H7 (cell line): ENCODE data around the gene FAM120A. TPM values are rescaled to one million over a fixed set of nuclear protein-coding genes. Genes with fewer than 3 reads are reported as not detected.

ENCODE experiments used
- DNase-seq: peaks from one replicate; pipeline ENCODE4 v3.0.0; 2012
- H3K27me3 ChIP-seq: 2 replicates; pipeline ENCODE4 v1.6.0; 2011; ENCODE audit warnings: mild to moderate bottlenecking, low read length; ENCODE audit not compliant: control insufficient read depth, insufficient read depth
- H3K36me3 ChIP-seq: replicated peaks from 2 replicates; pipeline ENCODE4 v1.5.1; 2011; ENCODE audit warnings: low read length; ENCODE audit not compliant: control insufficient read depth, insufficient read depth
- H3K4me3 ChIP-seq: 2 replicates; pipeline ENCODE4 v1.5.1; 2011; ENCODE audit warnings: low read depth, mild to moderate bottlenecking, control low read depth, low read length, moderate library complexity; ENCODE audit not compliant: insufficient read depth
- total RNA-seq: library from RNA; depleted of rRNA; stranded (reverse); fragments of >200 nt; shearing (Covaris generic); gene quantifications from 2 replicates; pipeline ENCODE4 v1.2.3, GENCODE V29; 2014

FAM120A gene
- total RNA-seq, 1 experiment from 2014 or later, result 41.6 TPM

GRCh38 chr9:93576258-93577077, 125.0 kb downstream of the FAM120A start, which contains the start of gene PHF2:
Gene PHF2, plus strand, starts transcription at chr9:93576584. Its CDS starts 190 bp downstream, at chr9:93576774.
- peaks cover 1% of the 10 kb centered on the region; the same call in 1 of the 2 replicates for H3K27me3 ChIP-seq
- no peaks in the 10 kb centered on the region for H3K36me3 ChIP-seq
- DNase-seq, result peak; percentile 87
- H3K4me3 ChIP-seq, result peak within 1 kb of the TSS; percentile 59

GRCh38 chr9:93577078-93577974, 125.8 kb downstream of the FAM120A start:
- DNase-seq, result peak; percentile 82
- Histone ChIP-seq H3K27me3 (peaks cover 1% of the 10 kb centered on the region; the same call in 1 of the 2 replicates), H3K36me3 (no peaks in the 10 kb centered on the region), H3K4me3 (peak overlapping the region; percentile 59)

DNA sequence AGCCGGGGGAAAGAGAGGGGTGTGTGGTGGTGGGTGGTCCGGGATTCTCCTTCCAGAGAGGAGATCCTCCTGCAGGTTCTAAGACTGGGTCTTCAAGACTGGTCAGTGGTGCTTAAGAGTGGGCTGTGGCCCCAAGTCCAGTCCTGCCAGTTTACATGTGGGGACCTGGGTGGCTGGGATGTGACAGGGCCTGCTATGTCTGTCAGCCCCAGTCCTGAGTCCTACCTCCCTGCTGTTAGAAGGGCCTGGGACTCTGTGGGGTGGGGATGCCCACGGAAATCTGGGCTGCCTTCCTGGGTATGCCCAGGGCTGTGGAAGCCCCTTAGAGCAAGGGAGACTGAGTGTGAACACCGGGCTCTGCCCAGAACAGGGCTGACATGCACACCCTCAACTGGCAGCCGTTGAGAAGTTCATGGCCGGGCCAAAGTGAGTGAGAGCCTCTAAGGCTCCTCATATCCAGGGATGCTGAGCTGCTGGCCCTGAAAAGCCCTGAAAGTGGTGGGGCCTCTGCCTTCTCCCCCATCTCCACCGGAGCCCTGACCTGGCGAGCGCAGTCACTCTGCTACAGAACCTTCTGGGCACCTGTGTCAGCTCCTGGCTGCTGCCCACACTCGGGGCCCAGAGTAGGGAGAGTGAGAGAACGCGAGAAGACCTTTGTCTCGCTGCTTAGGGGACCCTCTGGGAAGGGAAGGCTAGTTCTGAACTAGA, 126.6 kb downstream of the FAM120A start:
- no peak for DNase-seq
- Histone ChIP-seq H3K36me3 (no peaks in the 10 kb centered on the region), H3K27me3 (peaks cover 1% of the 10 kb centered on the region; the same call in 1 of the 2 replicates), H3K4me3 (peak overlapping the region; percentile 59; the same call in 1 of the 2 replicates)

DNA sequence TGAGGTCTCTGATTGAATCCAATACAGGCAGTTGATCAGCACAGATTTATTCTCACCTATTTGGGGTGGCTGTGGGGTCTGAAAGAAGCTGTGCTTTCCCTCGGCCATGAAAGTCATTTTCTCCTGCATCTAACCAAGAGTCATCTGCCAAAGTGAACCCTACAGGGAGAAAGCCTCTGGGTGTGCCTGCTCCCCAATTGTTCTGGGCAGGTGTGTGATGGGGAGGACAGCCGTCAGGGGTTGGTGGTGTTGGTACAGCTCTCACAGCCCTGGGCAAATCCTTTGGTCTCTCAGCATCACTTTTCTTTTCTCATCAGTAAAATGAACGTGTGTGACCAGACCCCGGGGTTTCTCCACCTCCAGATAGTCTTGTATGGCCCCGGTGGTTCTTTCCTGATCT, 127.4 kb downstream of the FAM120A start:
- no peak overlapping the region for H3K4me3 ChIP-seq
- no peaks in the 10 kb centered on the region for H3K36me3 ChIP-seq
- H3K27me3 ChIP-seq, result peaks cover 1% of the 10 kb centered on the region; the same call in 1 of the 2 replicates
- DNase-seq, result no peak

DNA sequence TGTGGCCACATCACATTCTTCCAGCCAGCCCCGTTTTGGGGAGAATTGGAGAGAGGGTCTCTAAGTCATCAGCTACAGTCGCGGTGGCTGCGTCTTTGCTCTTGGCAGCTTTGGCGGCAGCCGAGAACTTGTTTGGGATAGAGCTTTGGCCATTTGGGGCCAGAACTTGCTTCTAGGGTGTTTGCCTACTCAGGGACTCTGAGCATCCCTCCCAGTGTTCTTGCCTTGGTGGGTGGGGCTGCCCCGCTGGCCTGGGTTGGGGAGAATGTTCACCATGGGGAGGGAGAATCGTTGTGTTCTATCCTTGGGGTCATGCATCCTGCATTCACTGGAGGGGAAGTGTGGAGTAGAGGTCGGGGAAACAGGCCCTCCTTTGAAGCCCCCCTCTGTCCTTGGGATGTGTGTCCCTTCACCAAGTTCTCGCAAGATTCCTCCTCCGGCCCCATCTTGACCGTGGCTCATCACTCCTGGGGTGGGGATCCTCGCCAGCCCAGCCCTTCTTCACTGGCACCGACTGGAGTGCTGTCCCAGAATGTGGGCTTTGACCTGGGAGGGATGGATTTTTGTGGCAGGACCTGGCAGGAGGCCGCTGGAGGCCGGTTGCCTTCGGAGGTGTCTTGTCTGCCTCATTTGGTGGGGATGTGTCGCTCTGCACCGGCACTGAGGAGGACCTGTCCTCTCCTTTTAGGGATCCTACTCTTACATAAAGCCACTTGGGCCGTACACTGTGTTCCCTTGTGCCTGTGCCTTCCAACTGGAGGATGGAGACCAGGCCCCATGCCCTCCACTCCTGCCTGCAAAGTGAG, 128.4 kb downstream of the FAM120A start:
- Histone ChIP-seq H3K36me3 (no peaks in the 10 kb centered on the region), H3K27me3 (peaks cover 1% of the 10 kb centered on the region; the same call in 1 of the 2 replicates), H3K4me3 (no peak overlapping the region)
- DNase-seq, result no peak

- no peaks in the 10 kb centered on the region for H3K36me3 ChIP-seq
- H3K4me3 ChIP-seq, result no peak overlapping the region
- no peak for DNase-seq
- H3K27me3 ChIP-seq, result peaks cover 1% of the 10 kb centered on the region; the same call in 1 of the 2 replicates
Observed at GRCh38 chr9:93580654-93581380, 129.3 kb downstream of the FAM120A start.

DNA sequence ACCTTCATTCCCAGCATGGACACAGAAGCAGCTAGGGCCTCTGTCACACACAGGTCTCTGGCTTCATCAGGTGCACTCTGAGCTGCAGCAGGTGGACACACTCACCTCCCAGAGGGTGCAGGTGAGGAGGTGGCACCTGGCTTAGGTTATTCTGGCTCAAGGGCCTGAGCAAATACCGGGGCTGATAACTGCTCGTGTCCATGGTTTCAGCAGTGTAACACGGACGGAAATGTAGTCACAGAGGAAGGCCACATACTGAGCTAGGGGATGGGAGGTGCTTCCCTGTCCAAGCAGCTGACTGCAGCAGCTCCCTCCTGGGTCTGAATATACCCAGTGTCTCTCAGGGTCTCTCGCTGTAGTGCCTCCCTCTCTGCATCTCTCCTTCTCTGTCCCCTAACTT, 130.6 kb downstream of the FAM120A start:
- Histone ChIP-seq H3K27me3 (peaks cover 1% of the 10 kb centered on the region; the same call in 1 of the 2 replicates), H3K36me3 (no peaks in the 10 kb centered on the region), H3K4me3 (no peak overlapping the region)
- no peak for DNase-seq

- no peak for DNase-seq
- Histone ChIP-seq H3K4me3 (no peak overlapping the region), H3K36me3 (no peaks in the 10 kb centered on the region), H3K27me3 (no peaks in the 10 kb centered on the region)
Observed at GRCh38 chr9:93582550-93582949, 131.1 kb downstream of the FAM120A start.

DNA sequence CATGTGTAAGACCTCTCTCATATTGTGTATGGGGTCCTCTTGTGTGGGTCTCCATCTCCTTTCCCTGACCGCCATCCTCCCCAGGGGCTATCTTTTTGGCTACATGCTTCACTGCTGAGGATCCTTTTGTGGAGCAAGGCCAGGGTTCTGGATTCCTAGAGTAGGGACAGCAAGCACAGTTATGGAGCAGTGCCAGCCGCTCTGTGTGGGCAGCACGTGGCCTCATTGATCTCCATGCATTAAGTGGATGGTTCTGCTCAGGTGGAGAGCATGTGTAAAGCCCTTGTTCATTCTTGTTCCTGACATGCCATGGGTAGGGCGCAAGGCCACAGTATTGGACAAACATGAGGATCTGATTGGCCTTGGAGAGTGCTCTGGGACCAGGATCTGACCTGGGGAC, 133.8 kb downstream of the FAM120A start:
- Histone ChIP-seq H3K27me3 (no peaks in the 10 kb centered on the region), H3K36me3 (no peaks in the 10 kb centered on the region), H3K4me3 (no peak overlapping the region)
- DNase-seq, result peak; percentile 13

DNA sequence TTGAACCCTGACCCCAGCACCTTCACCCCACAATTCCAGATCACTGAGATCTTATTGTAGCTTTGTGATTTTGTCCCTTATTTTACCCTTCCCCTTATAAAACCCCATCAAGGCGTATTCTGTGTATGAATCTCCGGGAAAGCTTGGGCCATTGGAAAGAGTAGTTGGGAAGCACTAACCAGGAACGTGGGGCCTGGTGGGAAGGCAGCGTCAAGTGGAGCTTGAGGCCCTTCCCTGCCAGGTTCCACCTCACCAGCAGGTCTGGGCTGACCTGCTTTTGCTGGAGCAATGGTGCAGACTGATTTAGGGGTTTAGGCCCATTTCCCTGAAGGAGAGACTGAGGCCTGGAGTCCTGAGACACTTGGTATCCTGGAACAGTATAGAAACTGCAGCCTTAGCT, 134.2 kb downstream of the FAM120A start:
- peak; percentile 16 for DNase-seq
- no peak overlapping the region for H3K4me3 ChIP-seq
- no peaks in the 10 kb centered on the region for H3K36me3 ChIP-seq
- no peaks in the 10 kb centered on the region for H3K27me3 ChIP-seq

GRCh38 chr9:93586290-93587057, 135.0 kb downstream of the FAM120A start:
- Histone ChIP-seq H3K27me3 (no peaks in the 10 kb centered on the region), H3K4me3 (no peak overlapping the region), H3K36me3 (no peaks in the 10 kb centered on the region)
- DNase-seq, result peak; percentile 28

GRCh38 chr9:93587284-93587650, 135.8 kb downstream of the FAM120A start:
- no peaks in the 10 kb centered on the region for H3K27me3 ChIP-seq
- no peak for DNase-seq
- H3K4me3 ChIP-seq, result no peak overlapping the region
- no peaks in the 10 kb centered on the region for H3K36me3 ChIP-seq
